ENCODE measurements around the gene ITGB3BP.

DNA sequence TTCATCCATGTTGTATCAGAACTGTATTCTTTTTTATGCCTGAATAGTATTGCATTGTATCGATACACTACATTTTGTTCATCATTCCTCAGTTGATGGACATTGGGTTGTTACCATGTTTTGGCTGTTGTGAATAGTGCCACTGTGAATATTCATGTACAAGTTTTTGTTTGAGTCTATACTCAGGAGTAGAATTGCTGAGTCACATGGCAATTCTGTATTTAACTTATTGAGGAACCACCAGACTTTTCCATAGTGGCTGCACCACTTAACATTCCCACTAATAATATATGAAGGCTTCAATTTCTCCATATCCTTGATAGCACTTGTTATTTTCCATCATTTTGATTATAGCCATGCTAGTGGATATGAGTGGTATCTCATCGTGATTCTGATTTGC, 99.4 kb downstream of the ITGB3BP start:
- TF ChIP-seq, protein P1, sequence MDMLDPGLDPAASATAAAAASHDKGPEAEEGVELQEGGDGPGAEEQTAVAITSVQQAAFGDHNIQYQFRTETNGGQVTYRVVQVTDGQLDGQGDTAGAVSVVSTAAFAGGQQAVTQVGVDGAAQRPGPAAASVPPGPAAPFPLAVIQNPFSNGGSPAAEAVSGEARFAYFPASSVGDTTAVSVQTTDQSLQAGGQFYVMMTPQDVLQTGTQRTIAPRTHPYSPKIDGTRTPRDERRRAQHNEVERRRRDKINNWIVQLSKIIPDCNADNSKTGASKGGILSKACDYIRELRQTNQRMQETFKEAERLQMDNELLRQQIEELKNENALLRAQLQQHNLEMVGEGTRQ (IDR thresholded peaks at IDR 0.05; ENCODE audit: low read depth, low read length), result no peak
- TF ChIP-seq, protein P2, sequence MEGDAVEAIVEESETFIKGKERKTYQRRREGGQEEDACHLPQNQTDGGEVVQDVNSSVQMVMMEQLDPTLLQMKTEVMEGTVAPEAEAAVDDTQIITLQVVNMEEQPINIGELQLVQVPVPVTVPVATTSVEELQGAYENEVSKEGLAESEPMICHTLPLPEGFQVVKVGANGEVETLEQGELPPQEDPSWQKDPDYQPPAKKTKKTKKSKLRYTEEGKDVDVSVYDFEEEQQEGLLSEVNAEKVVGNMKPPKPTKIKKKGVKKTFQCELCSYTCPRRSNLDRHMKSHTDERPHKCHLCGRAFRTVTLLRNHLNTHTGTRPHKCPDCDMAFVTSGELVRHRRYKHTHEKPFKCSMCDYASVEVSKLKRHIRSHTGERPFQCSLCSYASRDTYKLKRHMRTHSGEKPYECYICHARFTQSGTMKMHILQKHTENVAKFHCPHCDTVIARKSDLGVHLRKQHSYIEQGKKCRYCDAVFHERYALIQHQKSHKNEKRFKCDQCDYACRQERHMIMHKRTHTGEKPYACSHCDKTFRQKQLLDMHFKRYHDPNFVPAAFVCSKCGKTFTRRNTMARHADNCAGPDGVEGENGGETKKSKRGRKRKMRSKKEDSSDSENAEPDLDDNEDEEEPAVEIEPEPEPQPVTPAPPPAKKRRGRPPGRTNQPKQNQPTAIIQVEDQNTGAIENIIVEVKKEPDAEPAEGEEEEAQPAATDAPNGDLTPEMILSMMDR (conservative IDR thresholded peaks at IDR 0.05; ENCODE audit: low read depth, low read length), result no peak
- TF ChIP-seq RCOR1 (IDR thresholded peaks at IDR 0.05; ENCODE audit: insufficient replicate concordance, low read length), result no peak
- no peak for TF ChIP-seq RFX5 (IDR thresholded peaks at IDR 0.05; ENCODE audit: low read depth, low read length)
- no peak for TF ChIP-seq POLR2A (IDR thresholded peaks at IDR 0.05; ENCODE audit: low read depth, low read length)
- TF ChIP-seq SMC3 (IDR thresholded peaks at IDR 0.05; ENCODE audit: low read depth, low read length), result no peak
- TF ChIP-seq FOS (IDR thresholded peaks at IDR 0.05; ENCODE audit: low read depth, low read length), result no peak
- no peak for TF ChIP-seq BHLHE40 (IDR thresholded peaks at IDR 0.05; ENCODE audit: low read depth, low read length)
- TF ChIP-seq CEBPB (IDR thresholded peaks at IDR 0.05; ENCODE audit: low read depth, low read length), result no peak
- no peak for TF ChIP-seq MXI1 (IDR thresholded peaks at IDR 0.05; ENCODE audit: borderline replicate concordance, low read depth, low read length)
- no peak for TF ChIP-seq RAD21 (IDR thresholded peaks at IDR 0.05; ENCODE audit: low read length)
